Upper lobe of right lung (tissue), 1 donor: Measurements from ENCODE around the gene ELAPOR2. TPM values are rescaled to one million over a fixed set of nuclear protein-coding genes. Genes with fewer than 3 reads are reported as not detected.
A peak's percentile ranks its signal among the peaks of the same experiment; 100 is the strongest.

Source experiments
- ATAC-seq: fragments of 200-7000 bp; cut with Tn5 transposase; one replicate; pipeline ENCODE4 v1.9.1; 2020; ENCODE audit warnings: mild to moderate bottlenecking, moderate library complexity
- DNase-seq: peaks from one replicate; pipeline ENCODE4 v3.0.0-alpha.2; 2020
- H3K27ac ChIP-seq: fragments of 200-600 bp; one replicate; pipeline ENCODE4 v1.8.0; 2022
- H3K27me3 ChIP-seq: fragments of 200-600 bp; one replicate; pipeline ENCODE4 v1.8.0; 2022; ENCODE audit warnings: mild to moderate bottlenecking
- H3K36me3 ChIP-seq: fragments of 200-600 bp; one replicate; pipeline ENCODE4 v1.8.0; 2022
- H3K4me1 ChIP-seq: fragments of 200-600 bp; one replicate; pipeline ENCODE4 v1.8.0; 2022
- H3K4me3 ChIP-seq: fragments of 200-600 bp; one replicate; pipeline ENCODE4 v1.8.0; 2022; ENCODE audit warnings: mild to moderate bottlenecking
- H3K9me3 ChIP-seq: fragments of 200-600 bp; one replicate; pipeline ENCODE4 v1.8.0; 2022
- CTCF ChIP-seq: fragments of 200-600 bp; IDR thresholded peaks from one replicate; pipeline ENCODE4 v1.8.0; 2022; ENCODE audit warnings: antibody characterized with exemption
- intact Hi-C: fragments of 100-400 bp; cut with DNase I; formaldehyde crosslinking; loops from one replicate; pipeline ENCODE4 v1.11.0; 2022
- total RNA-seq: library from RNA; stranded (reverse); fragmentation: NEBNext Ultra II Directional; extraction: Animal tissue kit (Norgen Biotek cat#: 25700); gene quantifications from one replicate; pipeline ENCODE4 v1.2.1, GENCODE V29; 2021
- donor health status: DM: no; HTN: yes; CAD: no; lungs with severe emphysema.

Gene ELAPOR2
- total RNA-seq, 1 donor from 2014 or later = 127 TPM

- H3K27ac ChIP-seq = no peak overlapping the region
- H3K27me3 ChIP-seq = no peaks in the 10 kb centered on the region
- H3K9me3 ChIP-seq = no peaks in the 10 kb centered on the region
- no peak for TF ChIP-seq CTCF
- DNase-seq = no peak
- H3K36me3 ChIP-seq = no peaks in the 10 kb centered on the region
- intact Hi-C loops = no loop called here
- H3K4me1 ChIP-seq = no peaks in the 10 kb centered on the region
- ATAC-seq = no peak
- no peak overlapping the region for H3K4me3 ChIP-seq
Observed at GRCh38 chr7:87075671-87076404, 16.4 kb upstream of the ELAPOR2 start.

- ATAC-seq (no peak), DNase-seq (no peak)
- Histone ChIP-seq H3K27me3 (no peaks in the 10 kb centered on the region), H3K36me3 (no peaks in the 10 kb centered on the region), H3K27ac (no peak overlapping the region), H3K4me1 (no peaks in the 10 kb centered on the region), H3K4me3 (no peak overlapping the region), H3K9me3 (no peaks in the 10 kb centered on the region)
- TF ChIP-seq CTCF = no peak
- intact Hi-C loops = no loop called here
Observed at GRCh38 chr7:87067788-87068187, 8.3 kb upstream of the ELAPOR2 start.

GRCh38 chr7:87060288-87060537, 759 bp upstream of the ELAPOR2 start:
- intact Hi-C loops = no loop called here
- Histone ChIP-seq H3K4me1 (no peaks in the 10 kb centered on the region), H3K27ac (peak overlapping the region; percentile 37), H3K4me3 (peak overlapping the region; percentile 65), H3K9me3 (no peaks in the 10 kb centered on the region), H3K36me3 (no peaks in the 10 kb centered on the region), H3K27me3 (no peaks in the 10 kb centered on the region)
- ATAC-seq (no peak), DNase-seq (no peak)
- no peak for TF ChIP-seq CTCF

GRCh38 chr7:87058744-87059524, 520 bp downstream of the ELAPOR2 start:
- intact Hi-C loops = no loop called here
- Histone ChIP-seq H3K27me3 (no peaks in the 10 kb centered on the region), H3K4me1 (no peaks in the 10 kb centered on the region), H3K36me3 (no peaks in the 10 kb centered on the region), H3K9me3 (no peaks in the 10 kb centered on the region), H3K4me3 (peak overlapping the region; percentile 65), H3K27ac (no peak overlapping the region)
- ATAC-seq = peak; percentile 72
- DNase-seq = peak; percentile 76
- TF ChIP-seq CTCF = no peak

GRCh38 chr7:87057210-87057609, 2.2 kb downstream of the ELAPOR2 start:
- Histone ChIP-seq H3K9me3 (no peaks in the 10 kb centered on the region), H3K36me3 (no peaks in the 10 kb centered on the region), H3K27me3 (no peaks in the 10 kb centered on the region), H3K4me1 (no peaks in the 10 kb centered on the region), H3K4me3 (peak overlapping the region; percentile 65), H3K27ac (no peak overlapping the region)
- no peak for DNase-seq
- TF ChIP-seq CTCF = no peak
- no peak for ATAC-seq
- intact Hi-C loops = no loop called here
